HG02852 (cell line): ENCODE results near the gene GPR3.

Experiments used
- ATAC-seq: cut with Tn5 transposase; IDR thresholded peaks from one replicate; pipeline ENCODE4 v1.9.1; 2021; ENCODE audit warnings: mild to moderate bottlenecking, moderate library complexity; ENCODE audit not compliant: unreplicated experiment

Gene GPR3, protein sequence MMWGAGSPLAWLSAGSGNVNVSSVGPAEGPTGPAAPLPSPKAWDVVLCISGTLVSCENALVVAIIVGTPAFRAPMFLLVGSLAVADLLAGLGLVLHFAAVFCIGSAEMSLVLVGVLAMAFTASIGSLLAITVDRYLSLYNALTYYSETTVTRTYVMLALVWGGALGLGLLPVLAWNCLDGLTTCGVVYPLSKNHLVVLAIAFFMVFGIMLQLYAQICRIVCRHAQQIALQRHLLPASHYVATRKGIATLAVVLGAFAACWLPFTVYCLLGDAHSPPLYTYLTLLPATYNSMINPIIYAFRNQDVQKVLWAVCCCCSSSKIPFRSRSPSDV

DNA sequence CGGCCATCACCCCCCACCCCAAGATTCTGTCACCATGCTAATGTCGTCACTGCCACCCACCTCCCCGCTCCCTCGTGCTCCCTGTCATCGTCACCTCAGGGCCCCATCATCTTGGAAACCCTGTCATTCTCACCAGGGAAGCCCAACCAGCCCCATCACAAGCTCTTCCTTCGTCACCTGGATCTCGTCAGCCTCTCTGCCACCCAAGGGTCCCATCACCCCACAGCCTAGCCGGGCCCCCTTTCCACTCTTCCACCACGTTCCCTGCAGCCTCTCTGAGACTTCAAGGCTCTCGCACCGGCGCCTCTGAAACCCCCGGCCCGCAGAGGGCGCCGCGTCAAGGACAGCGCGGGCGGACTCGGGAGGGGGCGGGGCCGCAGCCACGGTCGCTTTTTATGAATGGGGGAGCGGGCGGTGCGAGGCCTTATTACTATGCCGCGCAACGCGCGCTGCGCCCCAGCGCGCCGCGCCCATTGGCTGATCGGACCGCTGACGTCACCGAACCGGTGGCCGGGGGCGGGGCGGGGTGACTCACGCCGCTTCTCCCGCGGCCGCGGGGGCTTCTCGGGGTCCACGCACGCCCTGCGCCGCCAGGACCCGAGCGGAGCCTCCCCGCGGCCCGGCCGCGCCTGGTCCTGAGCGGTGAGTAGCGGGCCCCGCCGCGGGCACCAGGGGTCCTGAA is at the start of gene GPR3:
Gene GPR3, plus strand, starts transcription at position 527 of the 682 bp plus-strand sequence. CDS start 1,177 bp downstream, outside the sequence.
- peak; percentile 78 for ATAC-seq

DNA sequence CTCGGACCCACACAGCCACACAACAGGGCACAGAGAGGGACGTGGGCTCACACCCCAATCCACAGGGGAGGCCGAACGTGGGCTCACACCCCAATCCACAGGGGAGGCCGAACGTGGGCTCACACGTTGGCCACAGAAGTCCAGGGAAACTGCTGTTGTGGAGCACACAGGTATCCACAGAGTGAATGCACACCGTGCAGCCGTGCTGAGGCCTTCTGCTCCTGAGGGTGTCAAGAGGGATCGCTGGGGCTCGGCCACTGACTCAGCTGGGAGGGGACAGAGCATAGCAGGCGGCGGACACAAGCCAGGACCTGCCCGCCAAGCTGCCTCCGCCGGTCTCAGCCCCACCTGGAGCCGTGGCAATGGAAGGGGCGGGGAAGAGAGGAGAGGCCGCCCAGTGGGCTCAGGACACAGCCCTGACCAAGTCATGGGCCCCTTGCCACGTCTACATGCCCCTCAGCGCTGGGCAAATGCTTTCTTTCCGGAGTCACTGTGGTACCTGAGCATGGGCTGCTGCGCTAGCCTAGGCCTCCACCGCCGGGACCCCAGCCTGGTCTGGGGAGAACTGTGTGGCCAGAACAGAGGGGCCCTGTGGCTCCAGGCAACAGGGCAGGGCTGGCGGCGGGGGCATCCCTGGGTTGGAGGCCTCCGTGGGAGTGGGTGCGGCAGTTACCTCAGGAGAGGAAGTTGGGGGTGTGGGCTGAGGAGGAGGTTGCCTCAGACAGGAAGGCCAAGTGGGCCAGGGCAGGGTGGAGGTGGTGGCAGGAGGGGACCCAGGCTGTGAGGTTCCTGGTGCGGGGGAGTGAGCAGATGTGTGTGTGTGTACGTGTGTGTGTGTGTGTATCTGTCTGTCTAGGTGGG is 49.4 kb upstream of the GPR3 start:
- ATAC-seq, result no peak

DNA sequence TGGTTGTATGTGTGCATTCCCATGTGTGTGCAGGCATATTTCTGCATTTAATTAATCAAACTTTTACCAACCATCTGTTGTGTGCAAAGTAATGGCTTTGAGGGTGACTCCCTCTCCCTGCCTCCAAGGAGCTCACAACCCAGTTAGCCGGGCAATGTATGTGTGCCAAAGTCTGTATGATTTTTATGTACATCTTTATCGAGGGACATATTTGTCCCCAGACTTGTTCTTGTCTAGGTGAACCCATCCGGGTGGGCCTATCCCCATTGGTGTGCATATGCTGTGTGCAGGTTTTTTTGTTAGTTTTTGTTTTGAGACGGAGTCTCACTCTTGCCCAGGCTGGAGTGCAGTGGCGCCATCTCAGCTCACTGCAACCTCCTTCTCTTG is 48.8 kb upstream of the GPR3 start:
- ATAC-seq, result no peak

DNA sequence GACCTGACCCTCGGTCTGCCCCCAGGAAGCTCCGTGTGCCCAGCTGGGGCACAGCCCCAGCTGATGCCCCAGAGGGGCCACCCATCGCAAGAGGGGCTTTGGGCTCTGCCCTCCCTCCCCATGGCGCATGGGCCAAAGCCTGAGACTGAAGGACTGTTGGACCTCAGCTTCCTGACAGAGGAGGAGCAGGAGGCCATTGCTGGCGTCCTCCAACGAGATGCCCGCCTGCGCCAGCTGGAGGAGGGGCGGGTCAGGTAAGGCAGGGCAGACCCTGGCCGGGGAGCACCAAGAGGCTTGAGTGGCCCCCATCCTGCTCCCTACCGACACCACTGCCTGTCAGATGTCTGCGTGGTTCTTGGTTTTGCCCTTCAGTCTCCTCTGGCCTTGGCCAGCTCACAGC is 47.1 kb upstream of the GPR3 start:
- ATAC-seq, result no peak

DNA sequence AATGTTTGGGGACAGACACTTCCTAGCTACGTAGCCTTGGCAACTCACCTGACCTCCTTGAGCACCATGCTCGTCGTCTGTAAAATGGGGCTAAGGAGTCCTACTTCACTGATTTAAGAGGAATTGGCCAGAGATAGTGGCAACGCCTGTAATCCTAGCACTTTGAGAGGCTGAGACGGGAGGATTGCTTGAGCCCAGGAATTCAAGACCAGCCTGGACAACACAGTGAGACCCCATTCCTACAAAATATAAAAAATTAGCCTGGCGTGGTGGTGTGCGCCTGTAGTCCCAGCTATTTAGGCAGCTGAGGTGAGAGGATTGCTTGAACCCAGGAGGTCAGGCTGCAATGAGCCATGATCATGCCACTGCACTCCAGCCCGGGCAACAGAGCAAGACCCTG is 46.1 kb upstream of the GPR3 start:
- ATAC-seq, result no peak

DNA sequence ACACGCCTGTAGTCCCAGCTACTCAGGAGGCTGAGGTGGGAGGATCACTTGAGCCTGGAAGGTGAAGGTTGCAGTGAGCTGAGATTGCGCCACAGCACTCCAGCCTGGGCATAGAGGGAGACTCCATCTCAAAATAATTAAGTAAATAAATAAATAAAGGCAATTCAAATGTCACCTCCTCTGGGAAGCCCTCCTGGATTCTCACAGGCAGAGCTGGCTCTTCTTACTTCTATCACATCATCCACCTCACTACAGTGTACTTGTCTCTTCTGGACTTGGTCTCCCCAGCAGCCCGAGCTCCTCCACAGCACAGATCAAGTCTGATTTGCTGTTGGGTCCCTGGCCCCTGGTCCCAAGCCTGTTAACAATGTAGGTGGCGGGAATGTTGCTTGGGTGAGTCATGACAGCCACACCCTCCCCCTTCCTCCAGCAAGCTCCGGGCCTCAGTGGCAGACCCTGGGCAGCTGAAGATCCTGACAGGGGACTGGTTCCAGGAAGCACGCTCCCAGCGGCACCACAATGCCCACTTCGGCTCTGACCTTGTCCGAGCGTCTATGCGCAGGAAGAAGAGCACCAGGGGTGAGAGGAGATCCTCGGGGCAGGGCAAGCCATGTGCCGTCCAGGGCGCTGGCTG is 45.3 kb upstream of the GPR3 start:
- no peak for ATAC-seq

DNA sequence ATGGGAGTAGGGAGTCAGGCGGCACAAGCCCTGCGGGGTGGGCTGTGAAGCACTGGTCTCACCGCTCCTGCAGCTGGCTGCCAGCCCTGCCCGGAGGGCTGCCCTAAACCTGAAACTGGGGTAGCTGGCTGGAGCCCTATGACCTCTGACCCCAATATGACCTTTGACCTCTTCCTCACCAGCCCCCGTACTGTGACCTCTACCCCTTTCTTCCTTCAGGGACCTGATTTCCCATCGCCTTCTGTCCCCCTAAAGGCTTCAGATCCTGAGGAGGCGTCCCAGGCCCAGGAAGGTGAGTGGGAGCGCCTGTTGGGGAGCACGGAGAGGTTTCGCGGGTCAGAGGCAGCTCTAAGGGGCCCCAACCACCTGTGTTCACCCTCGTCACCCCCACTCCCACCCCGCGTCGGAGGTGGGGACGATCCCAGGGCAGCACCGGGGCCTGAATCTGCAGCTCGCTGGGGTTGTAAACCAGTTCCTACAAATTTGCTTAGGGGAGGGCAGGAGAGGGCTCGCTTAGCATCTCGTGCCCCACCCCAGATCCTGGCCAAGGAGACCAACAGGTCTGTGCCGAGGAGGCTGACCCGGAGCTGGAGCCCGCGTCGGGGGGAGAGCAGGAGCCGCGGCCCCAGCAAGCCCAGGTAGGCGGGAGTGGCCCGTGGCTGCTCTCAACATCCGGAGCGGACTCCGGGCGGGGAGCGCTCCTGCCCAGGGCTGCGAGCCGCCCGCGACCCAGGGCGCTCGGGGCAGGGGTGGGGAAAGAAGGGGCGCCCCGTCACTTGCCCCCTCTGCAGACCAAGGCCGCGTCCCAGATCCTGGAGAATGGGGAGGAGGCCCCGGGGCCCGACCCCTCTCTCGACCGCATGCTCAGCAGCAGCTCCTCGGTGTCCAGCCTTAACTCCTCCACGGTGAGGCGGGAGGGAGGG is 43.3 kb upstream of the GPR3 start:
- no peak for ATAC-seq

DNA sequence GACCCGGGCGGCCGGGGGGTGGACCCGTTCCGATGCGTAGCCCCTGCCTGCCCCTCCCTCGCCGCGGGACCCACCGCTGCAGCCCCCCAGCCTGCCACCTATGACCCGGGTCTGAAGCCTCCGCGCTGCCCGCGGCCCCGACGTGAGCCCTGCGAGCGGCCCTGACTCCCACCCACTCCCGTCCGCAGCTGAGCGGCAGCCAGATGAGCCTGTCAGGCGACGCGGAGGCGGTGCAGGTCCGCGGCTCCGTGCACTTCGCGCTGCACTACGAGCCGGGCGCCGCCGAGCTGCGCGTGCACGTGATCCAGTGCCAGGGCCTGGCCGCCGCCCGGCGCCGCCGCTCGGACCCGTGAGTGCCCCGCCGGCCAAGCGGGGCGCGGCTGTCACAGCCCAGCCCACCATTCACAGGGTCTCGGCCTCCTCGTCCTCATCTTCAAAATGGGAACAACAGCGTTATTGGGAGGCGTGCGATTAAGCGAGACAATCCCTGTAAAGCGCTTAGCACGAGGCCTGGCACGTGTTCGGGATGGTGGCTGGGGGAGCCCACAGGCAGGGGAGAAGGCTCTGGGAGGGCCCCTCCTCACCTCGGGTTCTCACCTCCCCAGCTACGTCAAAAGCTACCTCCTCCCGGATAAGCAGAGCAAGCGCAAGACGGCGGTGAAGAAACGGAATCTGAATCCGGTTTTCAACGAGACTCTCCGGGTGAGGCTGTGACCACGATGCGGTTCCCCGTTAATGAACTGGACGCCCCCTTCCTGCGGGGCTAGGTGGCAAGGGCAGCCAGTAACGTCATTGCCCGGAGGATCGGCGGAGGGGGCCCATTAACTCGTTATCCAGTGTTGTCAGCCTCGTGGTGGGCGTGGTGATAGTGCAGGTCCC is 42.4 kb upstream of the GPR3 start:
- no peak for ATAC-seq

DNA sequence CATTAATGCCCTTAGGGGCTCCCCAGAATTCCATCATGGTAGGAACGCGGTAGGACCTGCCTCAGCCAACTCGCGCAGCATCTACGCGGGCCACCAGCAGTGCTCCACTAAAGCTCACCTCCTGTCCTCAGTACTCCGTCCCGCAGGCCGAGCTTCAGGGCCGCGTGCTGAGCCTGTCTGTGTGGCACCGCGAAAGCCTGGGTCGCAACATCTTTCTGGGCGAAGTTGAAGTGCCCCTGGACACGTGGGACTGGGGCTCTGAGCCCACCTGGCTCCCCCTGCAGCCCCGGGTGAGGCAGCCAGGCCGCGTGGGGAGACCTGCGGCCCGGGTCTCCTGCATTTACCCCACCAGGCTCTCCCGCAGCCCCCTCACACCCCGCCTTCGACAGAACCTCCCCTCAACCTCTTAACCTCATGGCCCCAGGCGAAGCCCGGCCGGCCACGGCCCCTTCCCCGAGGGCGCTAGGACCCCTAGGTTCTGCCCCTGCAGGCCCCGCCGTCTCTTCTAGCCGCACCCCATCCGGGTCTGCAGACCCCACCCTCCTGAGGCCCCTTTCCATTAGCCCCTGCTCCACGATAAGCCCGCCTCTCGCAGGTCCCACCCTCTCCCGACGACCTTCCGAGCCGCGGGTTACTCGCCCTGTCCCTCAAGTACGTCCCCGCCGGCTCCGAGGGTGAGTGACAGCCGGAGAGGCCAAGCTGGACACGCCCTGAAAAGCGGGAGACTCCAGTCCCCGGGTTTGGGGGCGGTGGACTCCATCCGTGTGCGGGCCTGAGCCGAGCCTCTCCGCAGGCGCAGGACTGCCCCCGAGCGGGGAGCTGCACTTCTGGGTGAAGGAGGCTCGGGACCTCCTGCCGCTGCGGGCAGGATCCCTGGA is 41.5 kb upstream of the GPR3 start:
- no peak for ATAC-seq

DNA sequence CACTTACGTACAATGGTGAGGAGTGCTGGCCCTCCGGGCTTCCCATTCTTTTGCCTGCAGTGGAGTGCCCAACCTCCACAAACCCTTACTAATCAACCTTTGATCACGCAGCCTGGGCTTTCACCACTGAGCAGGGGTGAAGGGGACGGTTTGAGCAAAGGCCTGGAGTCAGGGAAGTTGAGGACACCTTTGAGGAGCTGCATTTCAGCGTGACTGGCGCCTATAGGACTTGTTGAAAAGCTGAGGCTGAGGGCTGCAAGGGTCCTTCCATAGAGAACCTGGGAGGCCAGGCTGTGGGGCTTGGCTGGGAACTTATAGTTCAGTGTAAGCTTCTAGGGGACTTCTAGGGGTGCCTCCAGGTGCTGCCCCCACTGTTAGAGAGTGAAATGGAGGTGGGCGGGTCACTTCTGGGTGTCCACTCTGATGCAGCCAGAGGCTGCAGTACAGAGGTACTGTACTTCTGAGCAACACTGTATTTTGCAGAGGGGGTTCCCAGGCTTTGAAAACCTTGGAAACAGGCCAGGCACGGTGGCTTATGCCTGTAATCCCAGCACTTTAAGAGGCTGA is 40.8 kb upstream of the GPR3 start:
- no peak for ATAC-seq

DNA sequence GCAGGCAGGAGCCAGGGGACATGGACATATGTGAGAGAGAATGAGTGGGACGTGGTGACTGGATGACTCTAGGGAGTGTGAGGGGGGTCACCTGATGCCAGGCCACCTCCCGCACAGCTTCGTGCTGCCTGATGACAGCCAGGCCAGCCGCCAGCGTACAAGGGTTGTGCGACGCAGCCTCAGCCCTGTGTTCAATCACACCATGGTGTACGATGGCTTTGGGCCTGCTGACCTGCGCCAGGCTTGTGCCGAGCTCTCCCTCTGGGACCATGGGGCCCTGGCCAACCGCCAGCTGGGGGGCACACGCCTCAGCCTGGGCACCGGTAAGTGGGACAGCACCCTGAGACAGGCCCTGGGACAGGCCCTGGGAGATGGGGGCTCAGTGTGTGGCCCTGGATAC is 39.3 kb upstream of the GPR3 start:
- ATAC-seq, result no peak

DNA sequence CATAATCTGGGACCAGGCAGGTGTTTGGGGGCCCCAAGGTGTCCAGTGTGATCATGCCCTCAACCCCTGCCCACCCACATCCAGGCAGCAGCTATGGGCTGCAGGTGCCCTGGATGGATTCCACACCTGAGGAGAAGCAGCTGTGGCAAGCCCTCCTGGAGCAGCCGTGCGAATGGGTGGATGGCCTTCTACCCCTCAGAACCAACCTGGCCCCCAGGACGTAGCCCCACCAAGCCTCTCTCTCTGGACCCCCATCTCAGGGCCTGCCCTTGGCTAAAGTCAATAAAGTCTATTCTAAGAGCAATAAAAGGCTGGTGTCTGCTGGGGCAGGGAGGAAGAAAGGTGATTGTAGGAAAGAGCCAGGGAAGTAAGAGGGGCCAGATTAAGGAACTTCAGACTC is 38.8 kb upstream of the GPR3 start:
- no peak for ATAC-seq

DNA sequence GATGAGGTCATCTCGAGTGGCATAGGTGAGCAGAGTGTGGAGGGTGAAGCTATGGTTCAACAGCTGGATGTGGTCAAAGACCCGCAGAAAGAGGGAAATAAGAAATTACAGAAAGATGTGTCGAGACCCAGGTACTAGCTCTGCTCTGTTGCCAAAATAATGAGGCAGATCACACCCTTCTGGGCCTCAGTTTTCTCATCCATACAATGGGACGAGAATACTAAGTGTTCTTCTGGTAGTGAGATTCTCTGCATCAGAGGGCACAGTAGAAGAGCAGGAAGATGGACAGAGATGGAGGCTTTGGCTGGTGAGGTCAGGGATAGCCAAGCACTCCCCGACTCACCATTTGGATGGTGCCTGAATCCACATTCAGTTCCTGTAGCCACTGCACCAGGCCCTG is 36.7 kb upstream of the GPR3 start:
- no peak for ATAC-seq

DNA sequence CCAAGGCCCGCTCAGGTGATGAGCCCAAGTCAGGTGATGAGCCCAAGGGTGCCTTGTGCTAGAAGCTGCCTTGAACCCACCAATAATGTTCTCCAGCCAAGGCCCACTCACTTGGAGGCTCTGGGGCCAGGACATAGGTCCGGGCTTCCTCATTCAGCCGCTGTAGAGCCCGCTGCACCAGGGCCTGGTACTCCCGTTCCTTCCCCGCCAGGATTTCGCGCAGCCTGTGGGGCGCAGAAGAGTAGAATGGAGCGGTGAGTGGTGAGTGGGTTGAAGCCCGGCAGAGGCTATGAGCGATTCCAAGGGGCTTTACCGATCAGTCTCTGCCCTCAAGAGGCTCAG is 36.2 kb upstream of the GPR3 start:
- no peak for ATAC-seq

DNA sequence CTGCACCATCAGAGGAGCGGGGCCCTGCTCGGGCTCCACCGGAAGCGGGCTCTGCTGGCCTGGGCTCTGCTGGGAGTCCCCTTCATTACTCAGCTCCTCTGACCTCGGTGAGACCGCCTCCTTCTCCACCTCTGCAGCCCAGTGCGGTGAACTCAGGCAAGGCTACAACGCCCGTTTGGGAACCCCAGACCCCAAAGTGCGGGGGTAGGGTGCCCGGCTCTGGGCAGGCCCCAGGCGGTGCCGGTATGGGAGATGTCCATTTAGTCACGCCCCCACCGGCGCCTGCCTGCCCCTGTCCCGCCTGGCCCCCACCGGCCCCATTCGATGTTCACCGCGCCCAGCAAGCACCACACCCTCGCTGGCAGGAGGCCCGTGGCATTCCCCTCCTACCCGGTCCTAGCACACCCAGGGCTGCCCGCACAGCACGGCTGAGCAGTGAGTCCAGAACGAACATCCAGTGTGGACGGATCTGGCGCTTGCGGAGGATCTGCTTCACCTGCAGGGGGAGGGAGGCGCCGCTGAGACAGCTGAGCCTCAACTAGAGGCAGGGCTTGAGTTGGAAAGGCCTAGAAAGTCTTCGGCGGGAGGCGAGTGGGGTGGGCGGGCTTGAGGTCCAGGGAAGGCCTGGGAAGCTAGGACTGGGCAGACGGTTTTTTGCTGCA is 35.7 kb upstream of the GPR3 start:
- ATAC-seq, result no peak

DNA sequence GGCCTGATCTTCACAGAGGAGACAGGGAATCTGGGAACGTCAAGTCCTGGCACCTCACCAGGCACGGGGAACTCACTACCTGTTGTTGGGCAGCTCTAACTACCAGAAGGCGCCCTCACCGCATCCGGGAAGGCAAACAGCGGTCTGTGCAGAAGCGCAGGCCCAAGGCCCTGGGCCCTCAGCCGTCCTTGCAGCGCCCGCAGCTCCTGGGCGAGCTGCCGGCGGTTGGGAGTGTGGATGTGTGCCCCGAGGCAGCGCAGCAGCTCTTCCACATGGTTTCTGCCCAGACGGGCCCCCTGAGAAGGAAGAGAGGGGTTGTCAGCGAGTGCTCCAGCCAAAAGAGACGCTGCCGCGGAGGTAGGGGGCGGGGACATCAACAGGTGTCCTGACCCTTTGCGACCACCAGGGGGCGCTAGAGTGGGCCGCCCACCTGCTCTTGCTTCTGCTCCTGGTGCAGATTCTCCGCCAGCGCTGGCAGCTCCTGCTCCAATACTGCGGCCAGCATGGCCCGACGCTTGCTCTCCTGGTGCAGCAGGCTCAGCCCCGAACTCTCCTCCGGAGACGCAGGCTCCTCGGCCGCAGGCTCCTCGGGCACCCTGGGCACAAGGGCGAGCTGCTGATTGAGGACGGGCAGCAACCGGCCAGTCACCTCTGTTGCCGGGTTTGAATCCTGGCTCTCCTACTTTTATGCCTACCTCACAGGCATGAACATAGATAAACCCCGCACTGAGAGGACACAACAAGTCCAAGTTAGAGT is 35.0 kb upstream of the GPR3 start:
- ATAC-seq, result no peak
